Astrocyte of the spinal cord (primary cell): ENCODE data around the gene ANKRD26.

Source experiments
- DNase-seq: peaks from one replicate; pipeline ENCODE4 v3.0.0; 2011; ENCODE audit warnings: low read depth, low spot score
- H3K4me3 ChIP-seq: 2 replicates; pipeline ENCODE4 v1.5.1; 2011; ENCODE audit warnings: low read depth, mild to moderate bottlenecking, low read length, moderate library complexity
- in situ Hi-C: cut with HindIII; loops from 2 replicates; pipeline ENCODE4 v1.10.0; 2017; ENCODE audit warnings: low sequenced_read_pairs
- TF ChIP-seq, protein P1 (sequence below): IDR thresholded peaks from 2 replicates; pipeline ENCODE4 v1.5.1; 2012; ENCODE audit warnings: low read depth, mild to moderate bottlenecking, low read length, inconsistent platforms

Gene ANKRD26

DNA sequence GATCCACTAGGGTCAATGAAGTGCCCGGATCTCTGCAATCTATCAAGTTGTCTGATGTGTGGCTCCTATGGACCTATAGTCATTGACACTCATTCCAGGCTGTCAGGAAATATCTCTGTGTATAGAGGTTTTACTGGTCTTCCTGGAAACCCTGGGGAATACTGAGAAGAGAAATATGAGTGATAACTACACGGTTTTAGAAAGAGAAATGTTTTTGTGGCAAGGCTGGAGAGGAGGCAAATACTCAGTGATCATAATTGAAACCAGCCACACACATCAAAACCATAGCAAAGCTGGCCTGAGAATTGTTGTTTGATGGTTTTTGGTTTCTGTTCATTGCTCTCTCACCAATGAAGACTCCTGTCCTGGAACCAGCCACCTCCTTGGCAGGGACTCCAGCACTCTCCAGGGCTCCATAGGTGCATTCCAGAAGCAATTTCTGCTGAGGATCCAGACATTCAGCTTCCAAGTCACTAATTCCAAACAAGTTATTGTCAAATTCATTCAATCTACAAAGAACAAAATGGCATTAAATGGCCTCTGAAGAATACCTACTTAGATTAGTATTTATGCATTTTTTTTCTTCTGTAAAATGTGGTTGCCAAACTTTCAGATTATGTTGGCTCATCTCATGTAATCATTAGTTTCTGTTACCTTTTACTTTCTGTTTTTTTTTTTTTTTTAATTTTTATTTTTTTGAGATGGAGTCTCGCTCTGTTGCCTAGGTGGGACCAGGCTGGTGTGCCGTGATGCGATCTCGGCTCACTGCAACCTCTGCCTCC lies 131.0 kb downstream of the ANKRD26 start:
- TF ChIP-seq, protein P1, sequence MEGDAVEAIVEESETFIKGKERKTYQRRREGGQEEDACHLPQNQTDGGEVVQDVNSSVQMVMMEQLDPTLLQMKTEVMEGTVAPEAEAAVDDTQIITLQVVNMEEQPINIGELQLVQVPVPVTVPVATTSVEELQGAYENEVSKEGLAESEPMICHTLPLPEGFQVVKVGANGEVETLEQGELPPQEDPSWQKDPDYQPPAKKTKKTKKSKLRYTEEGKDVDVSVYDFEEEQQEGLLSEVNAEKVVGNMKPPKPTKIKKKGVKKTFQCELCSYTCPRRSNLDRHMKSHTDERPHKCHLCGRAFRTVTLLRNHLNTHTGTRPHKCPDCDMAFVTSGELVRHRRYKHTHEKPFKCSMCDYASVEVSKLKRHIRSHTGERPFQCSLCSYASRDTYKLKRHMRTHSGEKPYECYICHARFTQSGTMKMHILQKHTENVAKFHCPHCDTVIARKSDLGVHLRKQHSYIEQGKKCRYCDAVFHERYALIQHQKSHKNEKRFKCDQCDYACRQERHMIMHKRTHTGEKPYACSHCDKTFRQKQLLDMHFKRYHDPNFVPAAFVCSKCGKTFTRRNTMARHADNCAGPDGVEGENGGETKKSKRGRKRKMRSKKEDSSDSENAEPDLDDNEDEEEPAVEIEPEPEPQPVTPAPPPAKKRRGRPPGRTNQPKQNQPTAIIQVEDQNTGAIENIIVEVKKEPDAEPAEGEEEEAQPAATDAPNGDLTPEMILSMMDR: no peak
- in situ Hi-C loops: no loop called here
- DNase-seq: no peak
- H3K4me3 ChIP-seq: no peak overlapping the region

DNA sequence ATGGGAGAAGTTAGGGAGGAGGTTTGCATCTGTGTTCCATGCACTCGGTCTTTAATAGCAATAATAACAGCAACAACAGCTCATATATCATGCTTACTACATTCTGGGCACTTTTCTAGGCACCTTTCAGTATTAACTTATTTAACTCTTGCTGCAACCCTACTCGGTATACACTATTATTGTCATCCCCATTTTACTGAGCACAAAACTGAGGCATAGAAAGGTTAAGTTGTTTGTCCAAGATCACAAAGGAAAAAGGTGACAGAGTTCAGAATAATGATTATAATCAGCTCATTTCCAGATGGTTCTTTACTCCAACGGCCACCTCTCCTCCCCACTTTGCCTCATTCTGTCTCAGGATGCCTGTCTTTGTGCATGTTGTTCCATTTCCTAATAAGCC lies 137.5 kb downstream of the ANKRD26 start:
- in situ Hi-C loops: no loop called here
- DNase-seq: no peak
- TF ChIP-seq, protein P1: no peak
- H3K4me3 ChIP-seq: no peak overlapping the region

DNA sequence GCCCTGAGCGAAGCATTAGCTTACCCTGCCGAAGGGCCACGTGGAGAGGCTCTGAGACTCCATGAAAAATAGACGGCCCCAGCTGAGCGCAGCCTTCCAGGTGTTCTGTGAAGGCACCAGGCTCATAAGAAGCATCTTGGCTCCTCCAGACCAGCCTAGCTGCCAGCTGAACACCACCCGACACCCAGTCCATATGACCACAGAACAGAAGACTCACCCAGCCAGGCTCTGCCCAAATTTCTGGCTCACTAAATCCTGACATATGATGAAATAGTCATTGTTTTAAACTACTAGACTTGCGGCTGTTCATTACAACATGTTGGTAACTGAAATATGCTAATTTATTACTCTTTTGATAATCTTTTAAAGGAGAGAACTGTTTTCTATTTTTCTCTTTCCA lies 140.0 kb downstream of the ANKRD26 start:
- no peak for DNase-seq
- TF ChIP-seq, protein P1: no peak
- H3K4me3 ChIP-seq: no peak overlapping the region
- in situ Hi-C loops: no loop called here

DNA sequence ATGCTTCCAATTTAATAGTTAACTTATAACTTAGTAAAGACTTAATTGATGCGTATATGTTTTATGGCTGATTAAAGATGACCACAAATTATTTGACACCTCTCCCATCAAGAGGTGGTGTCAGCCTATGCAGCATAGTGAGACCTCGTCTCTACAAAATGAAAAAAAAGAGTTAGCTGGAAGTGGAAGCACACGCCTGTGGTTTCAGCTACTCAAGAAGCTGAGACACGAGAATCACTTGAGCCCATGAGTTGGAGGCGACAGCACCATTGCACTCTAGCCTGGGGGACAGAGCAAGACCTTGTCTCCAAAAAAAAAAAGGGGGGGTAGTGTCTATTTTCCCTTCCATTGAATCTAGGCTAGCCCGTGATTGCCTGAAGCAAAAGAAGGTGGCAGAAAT lies 140.5 kb downstream of the ANKRD26 start:
- TF ChIP-seq, protein P1: no peak
- H3K4me3 ChIP-seq: no peak overlapping the region
- DNase-seq: no peak
- in situ Hi-C loops: no loop called here
